Erythroblast (primary cell): Measurements from ENCODE around the gene NME7.

Source experiments
- GATA1 ChIP-seq: IDR thresholded peaks from 2 replicates; pipeline ENCODE4 v1.6.1; 2011; ENCODE audit warnings: low read depth, mild to moderate bottlenecking, control low read depth, low read length, moderate library complexity
- POLR2A ChIP-seq: IDR thresholded peaks from 2 replicates; pipeline ENCODE4 v1.6.1; 2011; ENCODE audit warnings: mild to moderate bottlenecking, low read length

DNA sequence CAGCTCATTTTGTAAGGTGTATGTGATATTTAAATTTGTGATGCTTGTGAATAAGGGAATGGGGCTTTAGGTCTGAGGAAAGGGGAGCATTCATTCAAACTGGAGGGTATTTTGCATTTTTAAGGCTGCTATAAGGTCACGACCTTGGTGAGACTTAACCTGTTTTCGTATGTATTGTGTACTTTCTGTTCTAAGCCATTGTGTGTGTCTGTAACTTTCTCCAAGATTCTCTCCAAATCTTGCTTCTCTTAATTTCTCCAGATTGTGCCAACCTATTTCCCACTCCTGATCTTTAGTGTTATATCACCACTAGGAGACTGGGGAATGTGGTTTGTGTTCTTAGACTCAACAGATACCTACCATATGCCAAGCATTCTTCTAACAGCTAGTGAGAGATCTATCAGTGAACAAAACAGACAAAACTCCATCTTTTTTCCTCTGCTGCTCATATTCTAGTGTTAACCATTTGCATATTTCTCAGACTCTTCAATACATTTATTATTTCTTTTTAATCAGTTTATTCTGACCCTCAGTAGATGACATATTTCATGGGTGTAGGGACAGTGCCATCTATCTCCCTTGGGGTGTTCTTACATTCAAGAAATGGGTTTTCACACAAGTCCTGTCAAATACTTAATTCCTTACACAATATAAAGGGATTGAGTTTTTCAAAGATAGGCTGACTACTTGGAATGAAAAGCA lies 233.6 kb downstream of the NME7 start:
- TF ChIP-seq POLR2A (no peak), GATA1 (no peak)
